A673 (cell line): ENCODE measurements around the gene HTRA2. TPM values are rescaled to one million over a fixed set of nuclear protein-coding genes. Genes with fewer than 3 reads are reported as not detected.

Source experiments
- BruUV-seq: library from RNA; stranded (reverse); fragments of 400-500 nt; replicated peaks from 2 replicates; lab custom pipeline; 2021; lab: Mats Ljungman, UMichigan
- CTCF ChIA-PET: fragments of 300-600 bp; sonication (Branson Sonifier 250); formaldehyde crosslinking; loops from one replicate; lab custom pipeline; 2022; ENCODE audit warnings: antibody characterized with exemption; lab: Charles Lee
- POLR2A ChIA-PET: fragments of 300-600 bp; sonication (Branson Sonifier 250); formaldehyde crosslinking; loops from one replicate; lab custom pipeline; 2022; ENCODE audit warnings: antibody characterized with exemption; ENCODE audit not compliant: low non-redundant PET; lab: Charles Lee
- DNase-seq: peaks from one replicate; pipeline ENCODE4 v3.0.0-alpha.2; 2015; ENCODE audit warnings: low spot score
- H3K27ac ChIP-seq: fragments of 200-600 bp; sonication (generic); 2 replicates; pipeline ENCODE4 v1.5.1; 2016; ENCODE audit warnings: mixed run types, low read depth, mild to moderate bottlenecking, mixed read lengths, antibody characterized with exemption, low read length; ENCODE audit not compliant: poor library complexity, severe bottlenecking
- H3K27me3 ChIP-seq: fragments of 200-600 bp; sonication (generic); replicated peaks from 2 replicates; pipeline ENCODE4 v1.6.1; 2017; ENCODE audit warnings: mixed run types, low read depth, mild to moderate bottlenecking, mixed read lengths, antibody characterized with exemption, low read length; ENCODE audit not compliant: insufficient read depth, poor library complexity
- H3K36me3 ChIP-seq: fragments of 200-600 bp; sonication (generic); 2 replicates; pipeline ENCODE4 v1.6.1; 2016; ENCODE audit warnings: mixed run types, mild to moderate bottlenecking, mixed read lengths, antibody characterized with exemption, low read length; ENCODE audit not compliant: insufficient read depth, poor library complexity, severe bottlenecking
- H3K4me1 ChIP-seq: fragments of 200-600 bp; sonication (generic); 2 replicates; pipeline ENCODE4 v1.6.1; 2017; ENCODE audit warnings: mixed run types, mild to moderate bottlenecking, mixed read lengths, antibody characterized with exemption, low read length; ENCODE audit not compliant: insufficient read depth, poor library complexity, severe bottlenecking
- H3K4me3 ChIP-seq: fragments of 200-600 bp; sonication (generic); 2 replicates; pipeline ENCODE4 v1.5.1; 2016; ENCODE audit warnings: low read depth, mixed run types, mild to moderate bottlenecking, mixed read lengths, low read length; ENCODE audit not compliant: poor library complexity, severe bottlenecking
- H3K9me3 ChIP-seq: fragments of 200-600 bp; sonication (generic); 2 replicates; pipeline ENCODE4 v1.6.1; 2016; ENCODE audit warnings: mixed run types, low read depth, mild to moderate bottlenecking, mixed read lengths, antibody characterized with exemption, low read length; ENCODE audit not compliant: poor library complexity, severe bottlenecking
- EZH2 ChIP-seq: fragments of 200-600 bp; sonication (generic); IDR thresholded peaks from 2 replicates; pipeline ENCODE4 v1.6.1; 2017; ENCODE audit warnings: borderline replicate concordance, low read depth, mild to moderate bottlenecking, mixed read lengths, antibody characterized with exemption, low read length; ENCODE audit not compliant: poor library complexity, severe bottlenecking
- intact Hi-C: fragments of 100-400 bp; cut with micrococcal nuclease; formaldehyde crosslinking; loops from one replicate; pipeline ENCODE4 v1.10.0; 2022; ENCODE audit not compliant: unreplicated experiment
- total RNA-seq: library from RNA; stranded (reverse); gene quantifications from 2 replicates; pipeline ENCODE4 v1.2.3, GENCODE V29; 2021
- TF ChIP-seq, protein P1 (sequence below): fragments of 300-800, 200-600 bp; sonication (generic); conservative IDR thresholded peaks from 2 replicates; pipeline ENCODE4 v1.5.1; 2017; ENCODE audit warnings: low read depth, mild to moderate bottlenecking, antibody characterized with exemption, low read length, moderate library complexity, mixed read lengths

The HTRA2 gene
- total RNA-seq, 1 experiment from 2014 or later, result 35.1 TPM

DNA sequence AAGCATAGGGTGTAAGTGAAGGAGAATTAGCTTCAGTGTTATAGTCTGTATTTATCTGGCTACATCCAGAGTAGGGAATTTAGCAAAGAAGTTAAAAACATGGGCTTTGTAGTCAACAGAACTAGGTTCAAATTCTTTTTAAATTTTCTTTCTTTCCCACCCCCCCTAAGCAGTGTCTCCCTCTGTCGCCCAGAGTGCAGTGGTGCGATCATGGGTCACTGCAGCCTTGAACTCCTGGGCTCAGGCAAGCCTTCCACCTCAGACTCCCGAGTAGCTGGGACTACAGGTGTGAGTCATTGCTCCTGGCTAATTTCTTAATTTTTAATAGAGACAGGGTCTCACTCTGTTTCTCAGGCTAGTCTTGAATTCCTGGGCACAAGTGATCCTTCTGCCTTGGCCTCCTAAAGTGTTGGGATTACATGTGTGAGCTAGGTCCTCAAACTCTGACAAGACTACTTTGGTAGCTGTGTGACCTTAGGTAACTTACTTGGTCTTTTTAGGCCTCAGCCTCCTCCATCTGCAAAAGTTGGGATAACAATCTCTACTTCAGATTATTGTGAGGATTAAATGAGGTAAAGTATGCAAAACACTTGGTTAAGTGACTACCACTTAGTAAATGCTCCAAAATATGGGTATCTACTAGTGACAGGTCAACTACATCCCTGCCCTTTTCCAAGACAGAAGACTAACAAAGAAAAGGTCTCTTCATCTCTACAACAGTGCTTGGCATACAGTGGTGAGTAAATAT is 42.6 kb downstream of the HTRA2 start:
- no peaks in the 10 kb centered on the region for H3K36me3 ChIP-seq
- DNase-seq, result no peak
- H3K27ac ChIP-seq, result no peak overlapping the region
- H3K9me3 ChIP-seq, result no peaks in the 10 kb centered on the region
- POLR2A ChIA-PET, result no interaction called here
- H3K4me1 ChIP-seq, result no peaks in the 10 kb centered on the region
- BruUV-seq, result no TSS peak
- CTCF ChIA-PET, result no interaction called here
- no peak overlapping the region for H3K4me3 ChIP-seq
- intact Hi-C loops, result no loop called here
- no peaks in the 10 kb centered on the region for H3K27me3 ChIP-seq
- TF ChIP-seq, protein P1, sequence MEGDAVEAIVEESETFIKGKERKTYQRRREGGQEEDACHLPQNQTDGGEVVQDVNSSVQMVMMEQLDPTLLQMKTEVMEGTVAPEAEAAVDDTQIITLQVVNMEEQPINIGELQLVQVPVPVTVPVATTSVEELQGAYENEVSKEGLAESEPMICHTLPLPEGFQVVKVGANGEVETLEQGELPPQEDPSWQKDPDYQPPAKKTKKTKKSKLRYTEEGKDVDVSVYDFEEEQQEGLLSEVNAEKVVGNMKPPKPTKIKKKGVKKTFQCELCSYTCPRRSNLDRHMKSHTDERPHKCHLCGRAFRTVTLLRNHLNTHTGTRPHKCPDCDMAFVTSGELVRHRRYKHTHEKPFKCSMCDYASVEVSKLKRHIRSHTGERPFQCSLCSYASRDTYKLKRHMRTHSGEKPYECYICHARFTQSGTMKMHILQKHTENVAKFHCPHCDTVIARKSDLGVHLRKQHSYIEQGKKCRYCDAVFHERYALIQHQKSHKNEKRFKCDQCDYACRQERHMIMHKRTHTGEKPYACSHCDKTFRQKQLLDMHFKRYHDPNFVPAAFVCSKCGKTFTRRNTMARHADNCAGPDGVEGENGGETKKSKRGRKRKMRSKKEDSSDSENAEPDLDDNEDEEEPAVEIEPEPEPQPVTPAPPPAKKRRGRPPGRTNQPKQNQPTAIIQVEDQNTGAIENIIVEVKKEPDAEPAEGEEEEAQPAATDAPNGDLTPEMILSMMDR, result no peak
- no peak for TF ChIP-seq EZH2

GRCh38 chr2:74573747-74574562 is 44.2 kb downstream of the HTRA2 start:
- no TSS peak for BruUV-seq
- intact Hi-C loops, result no loop called here
- peak; percentile 62 for DNase-seq
- Histone ChIP-seq H3K27ac (no peak overlapping the region), H3K27me3 (no peaks in the 10 kb centered on the region), H3K9me3 (no peaks in the 10 kb centered on the region), H3K4me3 (no peak overlapping the region), H3K4me1 (no peaks in the 10 kb centered on the region), H3K36me3 (no peaks in the 10 kb centered on the region)
- POLR2A ChIA-PET, result no interaction called here
- CTCF ChIA-PET, result no interaction called here
- TF ChIP-seq, protein P1, result no peak
- TF ChIP-seq EZH2, result no peak

DNA sequence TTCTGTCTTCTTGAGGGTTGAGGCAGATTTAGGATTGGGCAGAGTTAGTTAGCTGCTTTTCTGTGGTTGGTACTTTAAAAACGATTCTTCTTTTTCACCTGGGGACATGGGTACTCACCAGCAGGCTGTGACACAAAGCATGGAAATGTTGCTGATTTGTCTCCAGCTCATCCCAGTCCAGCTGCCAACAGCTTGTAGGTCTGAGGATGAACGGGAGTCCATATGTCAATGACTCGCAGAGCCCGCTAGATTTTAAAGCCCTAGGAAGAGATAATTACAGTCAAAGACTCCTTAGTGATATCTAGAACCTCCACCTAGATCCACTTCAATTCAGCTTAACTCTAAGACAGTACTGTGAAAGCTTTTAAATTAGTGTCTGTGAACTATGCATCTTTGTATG is 45.6 kb downstream of the HTRA2 start:
- H3K27ac ChIP-seq, result no peak overlapping the region

More for the DNA sequence above, 45.6 kb downstream of the HTRA2 start:
- no peak for DNase-seq
- Histone ChIP-seq H3K27me3 (no peaks in the 10 kb centered on the region), H3K4me3 (no peak overlapping the region), H3K36me3 (no peaks in the 10 kb centered on the region), H3K9me3 (no peaks in the 10 kb centered on the region), H3K4me1 (no peaks in the 10 kb centered on the region)
- ChIA-PET POLR2A (interaction anchor here (0.7 kb wide), 1 partner anchor 63 kb away, joined by 3 read pairs; no protein-coding TSS in a partner anchor), CTCF (no interaction called here)
- no TSS peak for BruUV-seq
- TF ChIP-seq, protein P1, result no peak
- no peak for TF ChIP-seq EZH2
- intact Hi-C loops, result no loop called here
